ENCODE measurements around the gene EML1. TPM values are rescaled to one million over a fixed set of nuclear protein-coding genes. Genes with fewer than 3 reads are reported as not detected.

The EML1 gene
- total RNA-seq, 1 experiment from 2014 or later = 16.1 TPM

GRCh38 chr14:99803106-99803775 lies 10.0 kb downstream of the EML1 start (continued):
- TF ChIP-seq USF2 (CRISPR knock-in tag; IDR thresholded peaks at IDR 0.05) (no peak), GRHL2 (CRISPR knock-in tag; IDR thresholded peaks at IDR 0.05; ENCODE audit: insufficient replicate concordance, severe bottlenecking) (no peak), FOXP1 (CRISPR knock-in tag; IDR thresholded peaks at IDR 0.05; ENCODE audit: borderline replicate concordance) (no peak), TEAD1 (CRISPR knock-in tag; IDR thresholded peaks at IDR 0.05) (no peak), OVOL2 (CRISPR knock-in tag; IDR thresholded peaks at IDR 0.05; ENCODE audit: borderline replicate concordance) (no peak), NR1H2 (CRISPR knock-in tag; IDR thresholded peaks at IDR 0.05) (no peak)
- TF ChIP-seq, protein P1, sequence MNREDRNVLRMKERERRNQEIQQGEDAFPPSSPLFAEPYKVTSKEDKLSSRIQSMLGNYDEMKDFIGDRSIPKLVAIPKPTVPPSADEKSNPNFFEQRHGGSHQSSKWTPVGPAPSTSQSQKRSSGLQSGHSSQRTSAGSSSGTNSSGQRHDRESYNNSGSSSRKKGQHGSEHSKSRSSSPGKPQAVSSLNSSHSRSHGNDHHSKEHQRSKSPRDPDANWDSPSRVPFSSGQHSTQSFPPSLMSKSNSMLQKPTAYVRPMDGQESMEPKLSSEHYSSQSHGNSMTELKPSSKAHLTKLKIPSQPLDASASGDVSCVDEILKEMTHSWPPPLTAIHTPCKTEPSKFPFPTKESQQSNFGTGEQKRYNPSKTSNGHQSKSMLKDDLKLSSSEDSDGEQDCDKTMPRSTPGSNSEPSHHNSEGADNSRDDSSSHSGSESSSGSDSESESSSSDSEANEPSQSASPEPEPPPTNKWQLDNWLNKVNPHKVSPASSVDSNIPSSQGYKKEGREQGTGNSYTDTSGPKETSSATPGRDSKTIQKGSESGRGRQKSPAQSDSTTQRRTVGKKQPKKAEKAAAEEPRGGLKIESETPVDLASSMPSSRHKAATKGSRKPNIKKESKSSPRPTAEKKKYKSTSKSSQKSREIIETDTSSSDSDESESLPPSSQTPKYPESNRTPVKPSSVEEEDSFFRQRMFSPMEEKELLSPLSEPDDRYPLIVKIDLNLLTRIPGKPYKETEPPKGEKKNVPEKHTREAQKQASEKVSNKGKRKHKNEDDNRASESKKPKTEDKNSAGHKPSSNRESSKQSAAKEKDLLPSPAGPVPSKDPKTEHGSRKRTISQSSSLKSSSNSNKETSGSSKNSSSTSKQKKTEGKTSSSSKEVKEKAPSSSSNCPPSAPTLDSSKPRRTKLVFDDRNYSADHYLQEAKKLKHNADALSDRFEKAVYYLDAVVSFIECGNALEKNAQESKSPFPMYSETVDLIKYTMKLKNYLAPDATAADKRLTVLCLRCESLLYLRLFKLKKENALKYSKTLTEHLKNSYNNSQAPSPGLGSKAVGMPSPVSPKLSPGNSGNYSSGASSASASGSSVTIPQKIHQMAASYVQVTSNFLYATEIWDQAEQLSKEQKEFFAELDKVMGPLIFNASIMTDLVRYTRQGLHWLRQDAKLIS (CRISPR knock-in tag; IDR thresholded peaks at IDR 0.05; ENCODE audit: borderline replicate concordance) = no peak
- TF ChIP-seq, protein P2, sequence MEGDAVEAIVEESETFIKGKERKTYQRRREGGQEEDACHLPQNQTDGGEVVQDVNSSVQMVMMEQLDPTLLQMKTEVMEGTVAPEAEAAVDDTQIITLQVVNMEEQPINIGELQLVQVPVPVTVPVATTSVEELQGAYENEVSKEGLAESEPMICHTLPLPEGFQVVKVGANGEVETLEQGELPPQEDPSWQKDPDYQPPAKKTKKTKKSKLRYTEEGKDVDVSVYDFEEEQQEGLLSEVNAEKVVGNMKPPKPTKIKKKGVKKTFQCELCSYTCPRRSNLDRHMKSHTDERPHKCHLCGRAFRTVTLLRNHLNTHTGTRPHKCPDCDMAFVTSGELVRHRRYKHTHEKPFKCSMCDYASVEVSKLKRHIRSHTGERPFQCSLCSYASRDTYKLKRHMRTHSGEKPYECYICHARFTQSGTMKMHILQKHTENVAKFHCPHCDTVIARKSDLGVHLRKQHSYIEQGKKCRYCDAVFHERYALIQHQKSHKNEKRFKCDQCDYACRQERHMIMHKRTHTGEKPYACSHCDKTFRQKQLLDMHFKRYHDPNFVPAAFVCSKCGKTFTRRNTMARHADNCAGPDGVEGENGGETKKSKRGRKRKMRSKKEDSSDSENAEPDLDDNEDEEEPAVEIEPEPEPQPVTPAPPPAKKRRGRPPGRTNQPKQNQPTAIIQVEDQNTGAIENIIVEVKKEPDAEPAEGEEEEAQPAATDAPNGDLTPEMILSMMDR (IDR thresholded peaks at IDR 0.05) = no peak

GRCh38 chr14:99803803-99804202 lies 10.6 kb downstream of the EML1 start:
- Mint-ChIP-seq H3K36me3 (no peaks in the 10 kb centered on the region), H3K4me3 (no peak overlapping the region), H3K4me1 (peaks cover 13% of the 10 kb centered on the region), H3K9me3 (no peaks in the 10 kb centered on the region), H3K27me3 (ENCODE audit: low read depth) (no peaks in the 10 kb centered on the region), H3K27ac (no peak overlapping the region)
- no peak for ATAC-seq
- TF ChIP-seq, protein P3, sequence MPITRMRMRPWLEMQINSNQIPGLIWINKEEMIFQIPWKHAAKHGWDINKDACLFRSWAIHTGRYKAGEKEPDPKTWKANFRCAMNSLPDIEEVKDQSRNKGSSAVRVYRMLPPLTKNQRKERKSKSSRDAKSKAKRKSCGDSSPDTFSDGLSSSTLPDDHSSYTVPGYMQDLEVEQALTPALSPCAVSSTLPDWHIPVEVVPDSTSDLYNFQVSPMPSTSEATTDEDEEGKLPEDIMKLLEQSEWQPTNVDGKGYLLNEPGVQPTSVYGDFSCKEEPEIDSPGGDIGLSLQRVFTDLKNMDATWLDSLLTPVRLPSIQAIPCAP (CRISPR knock-in tag; IDR thresholded peaks at IDR 0.05) = no peak
- no peak for TF ChIP-seq NFATC4 (CRISPR knock-in tag; IDR thresholded peaks at IDR 0.05)
- TF ChIP-seq E2F1 (CRISPR knock-in tag; IDR thresholded peaks at IDR 0.05) = no peak
- no peak for TF ChIP-seq E2F4 (CRISPR knock-in tag; IDR thresholded peaks at IDR 0.05; ENCODE audit: borderline replicate concordance, low read depth)
- TF ChIP-seq ZMAT4 (CRISPR knock-in tag; IDR thresholded peaks at IDR 0.05) = no peak
- TF ChIP-seq ZNF281 (CRISPR knock-in tag; IDR thresholded peaks at IDR 0.05) = no peak
- no peak for TF ChIP-seq MLX (CRISPR knock-in tag; IDR thresholded peaks at IDR 0.05)
- no peak for TF ChIP-seq RORB (CRISPR knock-in tag; IDR thresholded peaks at IDR 0.05)
- TF ChIP-seq, protein P4, sequence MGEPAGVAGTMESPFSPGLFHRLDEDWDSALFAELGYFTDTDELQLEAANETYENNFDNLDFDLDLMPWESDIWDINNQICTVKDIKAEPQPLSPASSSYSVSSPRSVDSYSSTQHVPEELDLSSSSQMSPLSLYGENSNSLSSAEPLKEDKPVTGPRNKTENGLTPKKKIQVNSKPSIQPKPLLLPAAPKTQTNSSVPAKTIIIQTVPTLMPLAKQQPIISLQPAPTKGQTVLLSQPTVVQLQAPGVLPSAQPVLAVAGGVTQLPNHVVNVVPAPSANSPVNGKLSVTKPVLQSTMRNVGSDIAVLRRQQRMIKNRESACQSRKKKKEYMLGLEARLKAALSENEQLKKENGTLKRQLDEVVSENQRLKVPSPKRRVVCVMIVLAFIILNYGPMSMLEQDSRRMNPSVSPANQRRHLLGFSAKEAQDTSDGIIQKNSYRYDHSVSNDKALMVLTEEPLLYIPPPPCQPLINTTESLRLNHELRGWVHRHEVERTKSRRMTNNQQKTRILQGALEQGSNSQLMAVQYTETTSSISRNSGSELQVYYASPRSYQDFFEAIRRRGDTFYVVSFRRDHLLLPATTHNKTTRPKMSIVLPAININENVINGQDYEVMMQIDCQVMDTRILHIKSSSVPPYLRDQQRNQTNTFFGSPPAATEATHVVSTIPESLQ (CRISPR knock-in tag; IDR thresholded peaks at IDR 0.05) = no peak
- TF ChIP-seq CBFB (CRISPR knock-in tag; IDR thresholded peaks at IDR 0.05; ENCODE audit: low read depth) = no peak
- POLR2A ChIA-PET = interaction anchor here (0.6 kb wide), 1 partner anchor 33 kb away, joined by 7 read pairs; no protein-coding TSS in a partner anchor
- CTCF ChIA-PET = no interaction called here
- no peak for DNase-seq (ENCODE audit: low spot score)

All from WTC11 (cell line).